Right kidney (tissue), 9 donors: Measurements from ENCODE around the gene CFAP68.
A peak's percentile ranks its signal among the peaks of the same experiment; 100 is the strongest.

ENCODE experiments used
- DNase-seq: peaks from one replicate; pipeline ENCODE4 v3.0.0-alpha.2; 2016
- long read RNA-seq, 8 donors: transcript quantifications; one replicate each; lab custom pipeline, GENCODE V29; 2026

The CFAP68 gene
- long read RNA-seq, donor 1, transcript C11orf1-202 (4 exons, 534 nt): minor isoform, 7 of 34 reads
- long read RNA-seq, donor 1, transcript C11orf1-201 (4 exons, 2,885 nt): major isoform, 25 of 34 reads
- long read RNA-seq, donor 1, partial matches to known transcripts: 0 of 34 reads
- long read RNA-seq, donor 1, other reads (novel, unspliced or antisense): 0 of 34 reads
- long read RNA-seq, donor 2, transcript C11orf1-201 (4 exons, 2,885 nt): major isoform, 14 of 19 reads
- long read RNA-seq, donor 2, partial matches to known transcripts: 0 of 19 reads
- long read RNA-seq, donor 2, other reads (novel, unspliced or antisense): 0 of 19 reads
- long read RNA-seq, donor 3, transcript C11orf1-201 (4 exons, 2,885 nt): major isoform, 11 of 16 reads
- long read RNA-seq, donor 3, partial matches to known transcripts: 0 of 16 reads
- long read RNA-seq, donor 3, other reads (novel, unspliced or antisense): 0 of 16 reads
- long read RNA-seq, donor 4, transcript C11orf1-201 (4 exons, 2,885 nt): major isoform, 23 of 26 reads
- long read RNA-seq, donor 4, partial matches to known transcripts: 0 of 26 reads
- long read RNA-seq, donor 4, other reads (novel, unspliced or antisense): 0 of 26 reads
- long read RNA-seq, donor 5, transcript C11orf1-202 (4 exons, 534 nt): minor isoform, 7 of 33 reads
- long read RNA-seq, donor 5, transcript C11orf1-201 (4 exons, 2,885 nt): major isoform, 24 of 33 reads
- long read RNA-seq, donor 5, partial matches to known transcripts: 0 of 33 reads
- long read RNA-seq, donor 5, other reads (novel, unspliced or antisense): 0 of 33 reads
- long read RNA-seq, donor 6, transcript C11orf1-201 (4 exons, 2,885 nt): major isoform, 18 of 22 reads
- long read RNA-seq, donor 6, partial matches to known transcripts: 0 of 22 reads
- long read RNA-seq, donor 6, other reads (novel, unspliced or antisense): 0 of 22 reads
- long read RNA-seq, donor 7, transcript C11orf1-201 (4 exons, 2,885 nt): major isoform, 27 of 31 reads
- long read RNA-seq, donor 7, partial matches to known transcripts: 0 of 31 reads
- long read RNA-seq, donor 7, other reads (novel, unspliced or antisense): 0 of 31 reads
- long read RNA-seq, donor 8, transcript C11orf1-201 (4 exons, 2,885 nt): major isoform, 17 of 18 reads
- long read RNA-seq, donor 8, partial matches to known transcripts: 0 of 18 reads
- long read RNA-seq, donor 8, other reads (novel, unspliced or antisense): 0 of 18 reads

DNA sequence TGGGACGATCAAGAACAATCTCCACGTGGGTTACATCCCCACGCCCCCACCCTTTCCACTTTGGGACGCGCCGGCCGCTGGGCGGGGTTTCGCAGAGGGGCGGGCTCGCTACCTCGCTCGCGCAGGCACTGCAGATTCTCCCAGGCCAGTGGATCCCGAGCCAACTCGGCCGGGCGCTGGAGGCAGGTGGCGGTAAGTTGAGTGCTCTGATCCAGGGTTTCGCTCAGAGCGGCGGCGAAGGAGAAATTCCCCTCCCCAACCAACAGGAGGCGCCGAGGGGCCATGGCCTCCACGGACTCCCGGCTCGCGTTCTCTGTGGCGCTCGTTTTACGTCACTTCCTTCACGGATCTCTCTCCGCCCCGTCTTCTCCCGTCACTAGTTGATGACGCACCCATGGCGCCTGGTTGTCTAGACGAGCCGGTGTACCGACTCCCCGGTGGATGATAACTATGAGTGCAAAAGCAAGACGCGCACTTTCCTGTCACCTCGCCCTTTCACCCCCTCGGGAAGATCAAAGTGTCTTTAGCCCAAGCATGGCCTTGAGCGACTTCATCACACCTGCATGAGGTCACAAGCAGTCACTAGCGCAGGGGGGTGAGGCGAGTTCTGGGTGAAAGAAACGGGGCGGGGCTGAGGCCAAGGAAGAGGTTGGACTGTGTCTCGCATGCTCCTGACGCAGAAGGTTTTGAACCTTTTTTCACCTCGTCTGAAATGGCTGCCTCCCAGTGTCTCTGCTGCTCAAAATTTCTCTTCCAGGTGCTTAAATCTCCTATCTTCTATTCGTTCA, at the start of gene CFAP68, which contains the start of gene FDXACB1:
Gene CFAP68, plus strand, starts transcription at position 693 of the 788 bp plus-strand sequence. Its CDS starts 20 bp downstream, at position 713.
Gene FDXACB1, minus strand, starts transcription at position 317 of the 788 bp plus-strand sequence. Its CDS starts 33 bp downstream, at position 284.
- peak; percentile 99 for DNase-seq

GRCh38 chr11:111833524-111833923, 45.8 kb upstream of the CFAP68 start:
- DNase-seq: no peak

DNA sequence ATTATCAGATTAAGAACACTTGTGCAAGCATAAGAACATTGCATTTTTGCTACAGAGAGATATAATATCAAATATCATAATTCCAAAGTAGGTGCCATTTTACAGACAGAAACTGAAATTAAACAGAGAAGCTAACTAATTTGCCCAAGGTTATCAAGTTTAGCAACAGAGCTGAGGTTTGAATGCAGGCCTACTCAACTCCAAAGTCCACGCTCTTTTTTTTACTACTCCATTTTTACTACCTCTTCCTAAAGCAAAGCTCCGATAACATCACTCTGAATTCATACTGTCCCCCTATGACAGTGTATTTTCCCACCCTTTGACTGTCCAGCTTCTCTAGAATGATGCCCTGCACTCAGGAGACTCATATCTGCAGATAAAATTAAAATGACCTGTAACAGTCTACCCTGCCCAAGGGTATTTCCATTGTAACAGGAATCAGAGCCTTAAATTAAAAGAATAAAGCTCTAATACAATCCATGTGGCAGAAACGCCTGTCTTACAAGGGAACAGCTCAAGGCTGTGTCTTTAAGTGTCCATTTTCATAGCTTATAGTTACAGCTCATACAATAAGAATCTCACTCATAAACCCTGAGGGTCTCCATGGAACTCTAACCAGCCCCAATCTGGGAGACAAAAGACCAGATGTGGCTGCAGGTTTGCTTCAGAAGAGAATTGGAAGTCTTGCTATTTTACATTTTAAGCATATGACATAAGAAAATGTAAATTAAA, 44.7 kb upstream of the CFAP68 start:
- DNase-seq: no peak

GRCh38 chr11:111835665-111836064, 43.7 kb upstream of the CFAP68 start:
- DNase-seq: no peak

- DNase-seq: no peak
Observed at GRCh38 chr11:111836162-111836561, 43.2 kb upstream of the CFAP68 start.

DNA sequence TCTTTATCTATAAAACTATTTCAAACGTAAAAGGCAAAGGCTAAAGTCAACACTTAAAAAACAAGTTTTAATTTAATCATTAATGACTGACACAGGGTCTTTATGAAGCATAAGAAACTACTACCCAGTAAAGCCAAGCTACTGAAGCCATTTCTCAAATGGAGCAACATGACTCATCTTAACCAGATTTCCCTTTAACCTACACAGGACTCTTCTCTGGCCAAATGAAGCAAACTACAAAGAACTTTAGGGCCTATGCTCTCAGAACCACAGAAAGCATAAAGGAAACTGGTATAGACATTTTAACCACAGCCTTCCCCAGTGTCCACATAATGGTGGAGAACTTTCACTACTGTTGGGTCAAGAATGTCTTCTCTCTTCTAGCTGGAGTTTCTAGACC, 42.6 kb upstream of the CFAP68 start:
- DNase-seq: no peak

- DNase-seq: no peak
Observed at GRCh38 chr11:111837366-111837891, 41.9 kb upstream of the CFAP68 start.

GRCh38 chr11:111838054-111838453, 41.3 kb upstream of the CFAP68 start:
- no peak for DNase-seq

DNA sequence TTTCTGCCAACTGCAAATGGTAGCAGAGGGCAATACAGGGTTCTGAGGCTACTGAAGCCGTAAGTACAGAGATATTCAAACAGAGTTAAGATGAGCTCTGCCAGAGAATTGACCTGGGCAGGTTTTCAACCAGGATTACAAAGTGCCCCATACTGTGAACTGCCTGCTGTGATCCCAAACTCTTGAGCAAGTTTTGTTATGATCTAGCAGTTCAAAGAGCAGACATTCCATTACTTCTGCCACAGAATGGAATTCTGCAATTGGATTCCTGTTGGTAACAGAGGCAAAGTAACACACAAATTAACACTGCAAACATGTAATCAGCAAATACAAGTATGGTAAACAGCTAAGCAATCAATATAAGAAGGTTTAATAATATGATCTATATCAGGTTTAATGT, 39.2 kb upstream of the CFAP68 start:
- no peak for DNase-seq

- peak; percentile 30 for DNase-seq
Observed at GRCh38 chr11:111841370-111842053, 37.8 kb upstream of the CFAP68 start.

DNA sequence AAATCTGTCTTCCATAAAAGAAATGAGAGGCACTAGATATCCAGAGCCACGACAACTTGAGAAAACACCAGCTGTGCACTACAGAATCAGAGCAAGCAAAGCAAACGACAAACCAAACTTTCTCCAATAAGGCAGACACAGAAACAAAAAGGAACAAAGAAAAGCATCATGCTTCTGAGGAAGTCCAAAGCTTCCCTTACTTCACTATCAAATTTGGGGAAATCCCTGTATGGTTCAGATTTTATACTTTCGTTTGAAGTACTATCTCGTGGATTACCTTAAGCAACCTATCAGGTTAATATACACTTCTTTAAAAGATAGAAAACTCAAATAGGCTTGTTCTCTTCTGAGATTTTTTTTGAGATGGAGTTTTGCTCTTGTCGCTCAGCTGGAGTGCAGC, 35.7 kb upstream of the CFAP68 start:
- DNase-seq: no peak

DNA sequence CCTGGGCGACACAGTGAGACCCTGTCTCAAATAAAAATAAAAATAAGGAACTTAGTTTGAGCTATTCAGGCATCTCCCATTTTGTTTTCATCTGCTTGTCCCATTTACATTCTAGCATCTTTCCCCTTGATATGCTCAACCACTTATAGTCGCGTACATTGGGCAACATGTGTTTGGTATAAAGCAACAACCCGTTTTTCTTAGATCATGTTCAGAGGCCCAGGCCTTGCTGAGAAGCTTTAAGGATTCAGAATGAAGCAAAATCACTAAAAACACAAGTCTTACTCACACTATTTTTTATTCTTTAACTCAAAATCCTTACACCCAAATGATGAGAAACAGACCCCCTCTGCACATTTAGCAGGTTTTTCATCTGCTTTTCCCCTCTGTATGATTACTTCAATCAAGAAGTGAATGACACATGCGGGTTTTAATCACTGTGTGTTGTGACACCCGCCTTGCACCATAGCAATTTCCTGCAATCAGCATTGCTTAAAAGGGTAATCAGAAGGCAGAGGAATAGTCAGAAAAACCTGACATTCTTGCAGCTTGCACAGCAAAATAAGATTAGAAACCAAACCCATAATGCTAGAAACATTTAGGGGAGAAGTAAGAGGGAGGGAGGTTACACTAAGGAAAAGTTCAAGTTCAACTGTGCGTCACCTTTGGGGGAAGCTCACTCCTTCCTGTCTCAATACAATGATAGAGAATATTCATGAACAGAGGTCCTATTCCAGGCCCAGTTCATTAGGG, 33.9 kb upstream of the CFAP68 start:
- no peak for DNase-seq

DNA sequence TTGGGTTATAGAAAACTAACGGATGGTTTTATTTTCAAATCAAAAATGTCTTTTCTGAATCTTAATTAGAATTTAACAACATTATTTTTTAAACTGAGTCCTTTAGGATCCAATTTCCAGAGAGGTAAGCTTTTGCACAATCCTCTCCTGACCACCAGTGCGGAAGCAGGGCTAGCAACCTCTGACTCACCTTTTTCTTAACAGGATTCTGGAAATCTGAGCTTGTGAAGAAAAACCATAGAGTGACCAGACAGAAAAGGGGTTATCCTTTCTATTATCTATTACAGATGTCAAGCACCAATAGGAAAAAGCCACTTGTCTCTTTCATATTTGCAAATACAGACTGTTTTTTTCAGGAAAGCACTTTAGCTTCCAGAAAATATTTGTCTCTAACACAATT, 33.3 kb upstream of the CFAP68 start:
- DNase-seq: no peak

DNA sequence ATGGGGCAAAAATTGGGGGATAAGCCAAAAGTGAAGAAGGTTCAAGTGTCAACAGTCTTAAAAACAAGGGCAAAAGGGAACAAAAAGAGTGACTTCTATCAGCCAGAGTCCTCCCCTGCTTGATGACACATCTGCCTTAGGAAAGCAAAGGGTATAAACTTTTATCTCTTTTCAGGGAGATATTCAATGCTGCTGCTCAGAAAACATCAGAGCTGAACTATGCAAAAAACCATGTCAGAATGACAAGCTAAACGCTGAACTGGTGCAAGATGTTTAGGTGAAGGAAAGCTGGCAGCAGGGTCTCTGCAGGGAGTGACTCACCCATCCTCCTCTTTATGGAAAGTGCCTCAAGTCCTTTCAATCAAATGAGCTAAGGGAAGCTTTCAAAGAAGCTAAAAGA, 32.7 kb upstream of the CFAP68 start:
- DNase-seq: no peak

GRCh38 chr11:111849631-111850030, 29.7 kb upstream of the CFAP68 start:
- no peak for DNase-seq

DNA sequence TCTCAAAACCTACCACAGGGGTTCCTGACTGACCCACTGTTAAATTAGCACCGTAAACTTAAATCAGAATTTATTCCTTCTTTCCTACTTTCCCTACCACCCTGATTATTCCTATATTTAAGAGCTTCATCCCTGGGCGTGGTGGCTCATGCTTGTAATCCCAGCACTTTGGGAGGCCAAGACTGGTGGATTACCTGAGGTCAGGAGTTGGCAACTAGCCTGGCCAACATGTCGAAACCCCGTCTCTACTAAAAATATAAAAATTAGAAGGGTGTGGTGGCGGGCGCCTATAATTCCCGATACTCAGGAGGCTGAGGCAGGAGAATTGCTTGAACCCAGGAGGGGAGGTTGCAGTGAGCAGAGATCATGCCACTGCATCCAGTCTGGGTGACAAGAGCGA, 28.3 kb upstream of the CFAP68 start:
- DNase-seq: no peak

- DNase-seq: no peak
Observed at GRCh38 chr11:111851636-111852035, 27.7 kb upstream of the CFAP68 start.

- no peak for DNase-seq
Observed at GRCh38 chr11:111852103-111852502, 27.2 kb upstream of the CFAP68 start.

DNA sequence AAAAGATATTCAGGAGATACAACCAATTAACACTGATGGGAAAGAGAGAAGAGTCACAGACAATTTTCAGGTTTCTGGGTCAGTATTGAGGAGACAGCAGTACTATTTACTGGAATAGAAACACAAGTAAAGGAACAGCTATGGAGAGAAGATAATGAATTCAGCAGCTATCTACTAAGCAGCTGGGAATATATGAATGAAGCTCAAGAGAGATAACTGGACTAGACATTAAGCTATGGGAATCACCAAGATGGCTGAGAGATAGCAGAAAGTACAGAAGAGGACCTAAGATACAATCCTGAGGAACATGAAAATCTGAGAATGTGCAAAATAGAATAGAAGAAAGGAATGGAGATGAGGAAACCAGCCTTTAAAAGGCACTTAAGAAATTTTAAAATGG, 23.8 kb upstream of the CFAP68 start:
- no peak for DNase-seq
